ENCODE results near the gene ORM1. TPM values are rescaled to one million over a fixed set of nuclear protein-coding genes. Genes with fewer than 3 reads are reported as not detected.
"Not testable (repeated sequence)": the region's sequence is repeated elsewhere in the genome, so short reads cannot be mapped to it uniquely, and the experiment has no call there.

Gene ORM1
- not detected in 2 replicates for total RNA-seq

DNA sequence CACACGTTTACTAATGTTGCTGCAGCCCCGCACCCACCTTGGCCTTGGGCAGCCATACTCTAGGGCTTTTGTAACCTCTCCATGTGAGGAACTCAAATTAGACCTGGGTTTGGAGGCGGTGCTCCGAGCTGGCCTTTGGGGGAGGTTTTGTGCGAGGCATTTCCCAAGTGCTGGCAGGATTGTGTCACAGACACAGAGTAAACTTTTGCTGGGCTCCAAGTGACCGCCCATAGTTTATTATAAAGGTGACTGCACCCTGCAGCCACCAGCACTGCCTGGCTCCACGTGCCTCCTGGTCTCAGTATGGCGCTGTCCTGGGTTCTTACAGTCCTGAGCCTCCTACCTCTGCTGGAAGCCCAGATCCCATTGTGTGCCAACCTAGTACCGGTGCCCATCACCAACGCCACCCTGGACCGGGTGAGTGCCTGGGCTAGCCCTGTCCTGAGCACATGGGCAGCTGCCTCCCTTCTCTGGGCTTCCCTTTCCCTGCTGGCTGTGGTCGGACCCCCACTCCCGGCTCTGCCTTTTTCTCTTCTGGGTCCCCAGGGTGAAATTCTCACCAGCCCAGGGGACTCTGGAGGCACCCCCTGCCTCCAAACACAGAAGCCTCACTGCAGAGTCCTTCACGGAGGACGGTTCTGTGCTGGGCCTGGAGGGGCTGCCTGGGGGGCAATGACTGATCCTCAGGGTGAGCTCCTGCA, at the start of gene ORM1:
ORM1 (plus strand) TSS at position 268 of the 701 bp plus-strand sequence; CDS start at position 304, 36 bp downstream.
- DNase-seq (ENCODE audit: low read depth): not testable (repeated sequence)

GRCh38 chr9:114273461-114273881, 49.4 kb upstream of the ORM1 start:
- no peak for DNase-seq (ENCODE audit: low read depth)

DNA sequence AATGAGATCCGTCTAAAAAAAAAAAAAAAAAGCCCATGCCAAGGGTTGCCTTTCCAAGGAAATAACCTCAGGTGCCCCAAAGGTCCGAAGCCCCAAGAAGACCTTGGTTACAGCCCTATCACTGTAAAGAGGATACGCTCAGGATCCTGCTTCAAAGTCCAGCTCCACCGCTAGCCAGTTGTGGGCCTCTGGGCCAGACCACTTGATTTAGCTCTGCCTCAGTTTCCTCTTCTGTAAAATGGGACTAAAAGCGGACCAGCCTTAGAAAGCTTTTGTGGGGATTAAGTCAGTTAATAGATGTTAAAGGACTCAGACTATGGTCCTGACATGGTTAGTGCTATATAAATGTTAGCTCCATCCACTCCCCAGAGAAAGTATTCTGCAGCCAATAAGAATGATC, 48.7 kb upstream of the ORM1 start:
- DNase-seq (ENCODE audit: low read depth): no peak

DNA sequence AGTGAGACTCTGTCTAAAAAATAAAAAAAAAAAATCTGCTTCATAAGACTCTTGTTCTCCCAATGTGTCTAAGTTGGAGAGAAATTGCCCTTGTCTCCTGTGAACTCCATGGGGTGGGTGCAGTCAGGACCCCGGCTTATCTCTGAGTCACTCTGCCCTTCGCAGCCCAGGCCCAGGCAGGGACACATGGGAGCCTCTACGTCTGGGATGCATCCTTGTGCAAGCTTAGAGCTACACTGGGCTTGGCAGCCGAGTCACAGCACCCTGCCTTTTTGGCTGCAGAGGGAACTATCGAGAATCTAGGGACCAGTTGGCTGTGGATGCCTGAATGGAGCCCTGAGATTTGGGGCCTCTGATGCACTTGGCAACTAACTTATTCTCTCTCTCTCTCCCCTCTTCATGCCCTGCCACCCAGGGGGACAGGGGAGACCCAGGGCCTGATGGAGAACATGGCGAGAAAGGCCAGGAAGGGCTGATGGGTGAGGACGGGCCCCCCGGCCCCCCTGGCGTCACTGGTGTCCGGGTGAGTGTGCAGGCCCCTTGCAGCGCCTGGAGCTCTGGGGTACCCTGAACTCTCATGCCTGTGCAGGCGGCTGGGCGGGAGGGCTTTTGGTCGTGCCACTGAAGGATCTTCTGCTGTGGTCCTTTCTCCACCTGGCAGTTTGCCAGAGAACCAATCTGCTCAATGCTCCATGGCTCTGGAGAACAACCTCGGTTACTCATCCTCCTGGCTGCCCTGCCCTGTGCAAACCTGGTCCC, 47.5 kb upstream of the ORM1 start:
- DNase-seq (ENCODE audit: low read depth): no peak

GRCh38 chr9:114276908-114277821, 45.7 kb upstream of the ORM1 start:
- peak; percentile 92 for DNase-seq (ENCODE audit: low read depth)

- DNase-seq (ENCODE audit: low read depth): no peak
Observed at GRCh38 chr9:114278356-114278755, 44.5 kb upstream of the ORM1 start.

GRCh38 chr9:114278881-114279570, 43.9 kb upstream of the ORM1 start:
- peak; percentile 65 for DNase-seq (ENCODE audit: low read depth)

GRCh38 chr9:114279693-114280092, 43.2 kb upstream of the ORM1 start:
- DNase-seq (ENCODE audit: low read depth): no peak

- no peak for DNase-seq (ENCODE audit: low read depth)
Observed at GRCh38 chr9:114280636-114281472, 42.0 kb upstream of the ORM1 start.

DNA sequence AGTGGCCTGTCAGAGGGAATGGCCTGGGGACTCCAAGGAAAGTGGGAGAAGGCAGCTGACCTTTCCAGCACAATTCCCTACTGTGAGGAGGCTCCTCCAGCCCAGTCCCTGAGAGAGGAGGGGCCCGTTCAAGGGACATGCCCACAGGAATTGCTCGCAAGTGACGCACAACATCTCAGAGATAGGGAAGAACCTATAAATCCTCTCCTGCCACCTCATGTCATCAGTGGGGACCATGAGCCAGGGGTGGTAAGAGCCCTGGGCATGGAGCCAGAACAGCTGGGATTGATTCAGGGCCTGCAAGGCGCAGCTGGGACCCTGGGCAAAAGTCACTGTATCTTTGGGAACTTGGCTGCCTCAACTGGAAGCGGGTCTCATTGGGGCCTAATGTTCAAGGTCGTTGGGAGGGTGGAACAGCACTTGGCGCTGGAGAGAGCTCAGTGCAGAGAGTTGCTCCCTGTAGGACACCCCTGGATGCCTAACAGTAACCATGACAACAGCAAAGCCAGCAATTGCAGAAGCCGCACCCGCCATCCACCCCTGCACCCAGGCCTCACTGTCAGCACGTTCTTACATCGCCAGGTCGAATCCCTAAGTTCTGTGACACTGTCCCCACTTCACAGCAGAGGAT, 41.3 kb upstream of the ORM1 start:
- DNase-seq (ENCODE audit: low read depth): no peak

GRCh38 chr9:114282104-114282485, 40.8 kb upstream of the ORM1 start:
- no peak for DNase-seq (ENCODE audit: low read depth)

GRCh38 chr9:114282507-114282906, 40.4 kb upstream of the ORM1 start:
- no peak for DNase-seq (ENCODE audit: low read depth)

DNA sequence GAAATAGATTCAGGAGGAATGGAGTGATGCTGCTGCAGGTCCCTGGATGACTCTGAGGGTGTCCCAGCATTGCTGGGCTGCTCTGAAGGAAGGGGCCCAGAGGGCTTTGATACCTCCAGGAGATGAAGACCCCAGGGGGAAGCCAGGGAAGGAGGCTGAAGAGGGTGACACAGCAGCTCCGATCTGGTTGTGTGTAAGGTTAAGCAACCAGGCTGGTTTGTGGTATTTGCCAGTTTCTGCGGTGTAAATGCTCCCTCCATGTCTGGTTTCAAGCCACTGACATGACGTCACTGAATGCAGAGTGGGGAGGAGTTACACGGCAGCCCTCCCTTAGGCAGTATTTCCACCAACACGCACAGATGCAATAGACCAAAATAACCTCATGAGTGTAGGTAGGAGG, 40.0 kb upstream of the ORM1 start:
- DNase-seq (ENCODE audit: low read depth): peak; percentile 41

DNA sequence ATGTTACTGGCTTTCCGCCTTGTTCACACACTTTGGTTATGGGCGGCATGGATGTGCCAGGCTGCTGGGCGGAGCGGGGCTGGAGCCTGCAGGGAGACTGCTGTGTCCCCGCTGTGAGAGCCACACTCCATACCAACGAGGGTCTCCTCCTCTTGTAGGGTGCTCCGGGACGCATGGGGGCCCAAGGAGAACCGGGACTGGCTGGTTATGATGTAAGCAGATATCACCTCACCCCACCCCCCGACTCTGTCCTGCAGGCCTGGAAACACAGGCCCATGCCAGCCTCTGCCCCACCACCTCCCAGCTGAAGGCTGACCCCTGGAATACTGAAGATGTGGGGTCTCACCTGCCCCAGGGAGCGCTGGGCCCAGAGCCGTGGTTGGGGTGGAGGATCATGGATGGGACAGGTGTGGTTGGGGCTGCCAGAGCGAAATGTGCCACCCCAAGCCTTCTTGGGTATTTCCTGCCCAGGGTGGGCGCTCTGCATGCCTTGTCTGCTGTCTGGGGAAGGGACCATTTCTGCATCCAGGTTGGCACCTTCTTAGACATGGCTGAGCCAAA, 39.3 kb upstream of the ORM1 start:
- DNase-seq (ENCODE audit: low read depth): no peak

DNA sequence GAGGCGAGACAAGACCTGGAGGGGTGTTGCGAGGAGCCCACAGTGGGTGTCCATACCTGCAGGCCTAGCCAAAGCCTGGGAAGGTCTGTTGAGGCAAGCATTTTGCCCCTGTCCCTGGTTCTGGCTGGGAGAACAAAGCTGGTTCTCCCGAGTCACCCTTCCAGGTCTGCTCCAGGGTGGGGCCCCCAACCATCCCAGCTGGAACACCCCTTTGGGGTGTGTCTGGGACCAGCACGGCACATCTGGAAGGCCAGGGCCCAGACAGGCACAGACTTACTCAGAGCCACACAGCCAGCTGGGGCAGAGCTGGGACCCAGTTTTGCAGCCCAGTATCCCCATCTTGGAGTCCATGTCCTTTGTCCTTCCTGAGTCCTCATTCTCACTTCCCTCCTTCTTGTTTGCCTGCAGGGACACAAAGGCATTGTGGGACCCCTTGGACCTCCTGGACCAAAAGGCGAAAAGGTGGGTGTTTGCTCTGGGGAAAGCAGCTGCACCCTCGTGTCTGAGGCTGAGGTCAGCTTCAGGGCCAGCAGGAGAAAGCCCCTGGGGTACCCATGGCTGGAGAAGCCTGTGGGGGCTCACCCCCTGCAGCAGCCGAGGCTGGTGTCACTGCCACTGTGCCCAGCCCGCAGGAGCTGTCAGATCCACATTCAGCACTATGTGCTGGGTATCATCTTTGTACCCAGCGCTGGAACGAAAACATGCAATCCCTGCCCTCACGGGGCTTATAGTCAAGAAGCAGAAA, 38.4 kb upstream of the ORM1 start:
- no peak for DNase-seq (ENCODE audit: low read depth)

DNA sequence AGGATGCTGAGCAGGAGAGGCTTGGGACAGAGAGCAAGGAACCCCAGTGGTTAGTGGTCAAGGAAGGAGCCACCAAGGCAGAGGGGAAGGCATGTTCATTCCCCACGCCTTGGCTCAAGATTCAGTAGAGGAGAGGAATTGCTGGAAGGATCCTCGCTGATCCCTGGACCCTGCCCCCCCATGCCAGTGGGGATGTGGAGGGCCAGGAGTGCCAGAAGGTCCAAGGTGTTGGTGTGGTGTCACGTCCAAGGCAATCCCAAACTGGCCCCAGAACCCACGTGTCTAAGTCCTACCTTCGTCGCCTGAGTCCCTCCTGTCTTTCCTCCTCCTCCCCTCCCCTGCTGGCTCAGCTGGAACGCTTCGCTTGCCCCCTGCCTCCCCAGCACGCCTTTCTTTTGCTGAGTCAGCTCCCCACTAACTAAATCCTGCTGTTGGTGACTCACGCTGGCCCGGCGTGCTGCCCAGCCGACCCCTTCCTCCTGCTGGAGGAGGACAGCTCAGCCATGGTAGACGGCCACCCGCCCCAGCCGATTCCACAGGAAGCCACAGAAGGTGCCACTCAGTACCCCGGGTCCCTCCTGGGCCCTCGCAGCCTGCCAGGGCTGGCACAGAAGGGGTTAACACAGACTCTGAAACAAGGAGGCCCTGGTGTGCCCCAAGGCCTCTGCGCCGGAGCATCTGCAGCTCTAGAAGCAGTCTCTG, 37.6 kb upstream of the ORM1 start:
- DNase-seq (ENCODE audit: low read depth): peak; percentile 89

GRCh38 chr9:114286146-114286679, 36.7 kb upstream of the ORM1 start:
- DNase-seq (ENCODE audit: low read depth): no peak
